ENCODE measurements around the gene ZBED4. TPM values are rescaled to one million over a fixed set of nuclear protein-coding genes. Genes with fewer than 3 reads are reported as not detected.
A peak's percentile ranks its signal among the peaks of the same experiment; 100 is the strongest.

The ZBED4 gene
- total RNA-seq, 2 experiments from 2014 or later: 21.0 to 21.5 TPM

- no peaks in the 10 kb centered on the region for H3K27me3 Mint-ChIP-seq
- no peak for DNase-seq
- POLR2A ChIA-PET: no interaction called here
- ATAC-seq (ENCODE audit: low read depth): no peak
- H3K4me1 Mint-ChIP-seq: peaks cover 39% of the 10 kb centered on the region
- H3K36me3 Mint-ChIP-seq: peaks cover 62% of the 10 kb centered on the region
- no peak overlapping the region for H3K4me3 Mint-ChIP-seq
- H3K9me3 Mint-ChIP-seq: peaks cover 17% of the 10 kb centered on the region
- H3K27ac Mint-ChIP-seq: no peak overlapping the region
These were observed 13.0 kb downstream of the ZBED4 start for GRCh38 chr22:49866646-49867045.

DNA sequence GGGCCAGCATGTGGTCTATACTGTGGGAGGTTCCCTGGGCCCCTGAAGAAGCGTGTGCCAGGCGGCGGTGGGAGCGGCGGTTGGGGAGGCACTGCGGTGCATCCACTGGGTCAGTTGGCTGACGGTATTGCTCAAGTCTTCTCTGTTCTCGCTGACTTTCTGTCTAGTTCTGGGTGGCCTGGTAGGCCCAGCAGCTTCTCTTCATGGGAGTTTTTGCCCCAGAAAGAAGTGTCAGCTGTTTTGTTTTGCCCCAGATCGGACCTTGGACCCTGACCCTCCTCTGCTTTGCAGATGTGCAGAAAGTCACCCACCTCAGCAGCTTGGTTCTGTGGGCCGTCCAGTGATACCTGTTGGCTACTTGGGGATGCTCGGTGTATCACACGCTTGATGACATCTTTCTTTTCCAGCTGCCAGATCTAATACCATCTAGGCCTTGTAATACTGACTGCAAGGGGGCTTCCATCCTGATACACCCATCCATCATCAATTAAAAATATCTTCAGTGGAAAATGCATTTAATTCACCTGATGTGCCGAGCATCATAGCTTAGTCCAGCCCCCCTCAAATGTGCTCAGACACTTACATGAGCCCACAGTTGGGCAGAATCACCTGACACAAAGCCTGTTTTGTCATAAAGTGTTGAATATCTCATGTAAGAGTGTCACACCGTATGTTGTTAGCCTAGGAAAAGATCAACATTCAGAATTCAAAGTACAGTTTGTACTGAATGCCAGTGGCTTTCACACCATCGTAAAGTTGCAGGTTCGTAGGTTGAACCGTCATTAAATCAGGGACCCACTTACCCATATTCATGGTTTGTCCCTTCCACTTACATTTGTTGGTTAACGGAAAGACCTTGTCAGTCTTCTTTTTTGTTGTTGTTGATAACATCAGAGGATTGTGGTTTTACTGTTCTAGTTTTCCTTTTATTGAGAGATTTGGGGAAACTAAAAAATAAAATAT is 13.9 kb downstream of the ZBED4 start:
- H3K4me3 Mint-ChIP-seq: no peak overlapping the region
- POLR2A ChIA-PET: no interaction called here
- DNase-seq: peak; percentile 5
- H3K27me3 Mint-ChIP-seq: no peaks in the 10 kb centered on the region
- peaks cover 38% of the 10 kb centered on the region for H3K4me1 Mint-ChIP-seq
- ATAC-seq (ENCODE audit: low read depth): no peak
- H3K36me3 Mint-ChIP-seq: peaks cover 64% of the 10 kb centered on the region
- peaks cover 17% of the 10 kb centered on the region for H3K9me3 Mint-ChIP-seq
- H3K27ac Mint-ChIP-seq: peak overlapping the region; percentile 51

DNA sequence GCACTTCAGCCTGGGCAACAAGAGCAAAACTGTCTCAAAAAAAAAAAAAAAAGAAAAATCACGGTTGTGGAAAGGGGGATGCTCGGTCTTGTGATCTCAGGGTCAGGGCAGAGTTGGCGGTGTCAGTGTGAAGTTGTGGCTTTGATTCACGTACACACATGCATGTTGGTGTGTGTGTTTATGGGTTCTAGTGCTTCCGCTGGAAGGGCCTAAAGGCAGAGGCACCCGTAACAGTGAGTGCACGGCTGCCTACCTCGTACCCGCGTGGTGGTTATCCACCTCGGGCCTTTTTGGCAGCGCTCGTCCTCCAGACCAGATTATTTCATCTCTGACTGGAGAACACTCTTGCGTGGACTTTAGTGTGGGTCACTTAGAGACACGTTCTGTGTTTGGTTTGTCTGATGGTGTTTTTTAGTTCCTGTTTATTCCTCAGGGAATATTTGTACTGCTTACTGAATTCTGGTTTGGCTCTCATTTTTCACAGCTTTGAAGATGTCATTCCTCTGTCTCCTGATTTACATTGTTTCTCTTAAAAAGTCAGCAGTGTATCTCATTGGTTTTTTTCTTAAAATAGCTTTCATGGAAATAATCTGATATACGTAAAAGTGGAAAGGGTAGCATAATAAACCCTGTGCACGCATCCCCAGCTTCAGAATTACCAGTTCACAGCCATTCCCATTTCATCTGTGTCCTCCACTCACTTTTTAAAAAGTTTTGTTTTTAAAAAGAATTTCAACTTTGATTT is 15.6 kb downstream of the ZBED4 start:
- H3K27ac Mint-ChIP-seq: peak overlapping the region; percentile 52
- no peak for ATAC-seq (ENCODE audit: low read depth)
- no peak overlapping the region for H3K4me3 Mint-ChIP-seq
- H3K4me1 Mint-ChIP-seq: peaks cover 31% of the 10 kb centered on the region
- DNase-seq: no peak
- H3K9me3 Mint-ChIP-seq: peaks cover 17% of the 10 kb centered on the region
- POLR2A ChIA-PET: no interaction called here
- no peaks in the 10 kb centered on the region for H3K27me3 Mint-ChIP-seq
- H3K36me3 Mint-ChIP-seq: peaks cover 64% of the 10 kb centered on the region

GRCh38 chr22:49869845-49870712 is 16.4 kb downstream of the ZBED4 start:
- Mint-ChIP-seq H3K27ac (no peak overlapping the region), H3K4me1 (peaks cover 30% of the 10 kb centered on the region), H3K27me3 (no peaks in the 10 kb centered on the region), H3K4me3 (no peak overlapping the region), H3K36me3 (peaks cover 66% of the 10 kb centered on the region), H3K9me3 (peaks cover 17% of the 10 kb centered on the region)
- no peak for DNase-seq
- ATAC-seq (ENCODE audit: low read depth): no peak
- POLR2A ChIA-PET: no interaction called here

DNA sequence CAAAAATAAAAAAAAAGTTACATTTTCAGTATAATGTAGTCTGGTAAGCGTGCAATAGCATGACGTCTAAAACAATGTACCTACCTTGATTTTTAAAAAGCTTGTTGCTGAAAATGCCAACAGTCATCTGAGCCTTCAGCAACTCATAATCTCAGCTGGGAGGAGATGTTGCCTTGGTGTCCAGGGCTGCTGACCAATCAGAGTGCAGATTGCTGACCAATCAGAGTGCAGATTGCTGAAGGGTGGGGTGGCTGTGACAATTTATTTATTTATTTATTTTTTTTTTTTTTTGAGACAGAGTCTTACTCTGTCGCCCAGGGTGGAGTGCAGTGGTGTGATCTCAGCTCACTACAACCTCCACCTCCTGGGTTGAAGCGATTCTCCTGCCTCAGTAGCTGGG is 17.8 kb downstream of the ZBED4 start:
- Mint-ChIP-seq H3K4me1 (peaks cover 30% of the 10 kb centered on the region), H3K4me3 (no peak overlapping the region), H3K9me3 (peaks cover 13% of the 10 kb centered on the region), H3K27ac (no peak overlapping the region), H3K36me3 (peaks cover 65% of the 10 kb centered on the region), H3K27me3 (no peaks in the 10 kb centered on the region)
- POLR2A ChIA-PET: no interaction called here
- ATAC-seq (ENCODE audit: low read depth) (no peak), DNase-seq (no peak)

DNA sequence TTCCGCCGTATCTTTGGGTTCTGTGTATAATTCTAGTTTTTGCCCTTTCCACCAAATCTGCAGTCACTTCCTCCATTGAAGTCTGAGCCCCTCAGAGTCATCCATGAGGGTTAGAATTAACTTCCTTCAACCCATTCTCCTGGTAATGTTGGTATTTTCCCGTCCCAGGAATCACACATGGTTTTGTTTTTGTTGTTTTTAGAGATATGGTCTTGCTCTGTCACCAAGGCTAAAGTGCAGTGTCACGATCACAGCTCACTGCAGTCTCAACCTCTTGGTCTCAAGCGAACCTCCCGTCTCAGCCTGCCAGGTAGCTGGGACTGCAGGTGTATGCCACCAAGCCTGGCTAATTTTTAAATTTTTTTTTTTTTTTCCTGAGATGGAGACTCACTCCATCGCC is 18.7 kb downstream of the ZBED4 start:
- ATAC-seq (ENCODE audit: low read depth) (no peak), DNase-seq (no peak)
- Mint-ChIP-seq H3K27ac (no peak overlapping the region), H3K36me3 (peaks cover 61% of the 10 kb centered on the region), H3K4me3 (no peak overlapping the region), H3K27me3 (no peaks in the 10 kb centered on the region), H3K9me3 (peaks cover 8% of the 10 kb centered on the region), H3K4me1 (peaks cover 23% of the 10 kb centered on the region)
- POLR2A ChIA-PET: no interaction called here

- POLR2A ChIA-PET: no interaction called here
- no peak for DNase-seq
- peaks cover 18% of the 10 kb centered on the region for H3K4me1 Mint-ChIP-seq
These were observed 19.7 kb downstream of the ZBED4 start for GRCh38 chr22:49873228-49873940.

DNA sequence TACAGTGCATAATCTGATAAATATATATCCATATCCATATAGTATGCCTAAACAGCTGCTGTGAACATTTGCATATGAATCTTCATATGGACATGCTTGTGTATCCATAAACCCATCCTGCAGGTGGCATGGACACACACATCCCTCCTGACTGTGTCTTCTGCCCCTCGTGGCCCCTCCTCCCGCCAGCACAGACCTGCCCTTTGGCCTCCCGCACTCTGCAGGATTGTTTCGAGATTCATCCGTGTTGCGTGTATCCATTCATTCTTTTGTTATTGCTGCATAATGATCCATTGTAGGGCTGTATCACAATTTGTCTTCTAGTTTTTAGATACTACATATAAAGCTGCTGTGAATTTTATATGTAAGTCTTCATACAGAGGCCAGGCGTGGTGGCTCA is 24.0 kb downstream of the ZBED4 start:
- H3K27ac Mint-ChIP-seq: no peak overlapping the region
- H3K4me3 Mint-ChIP-seq: no peak overlapping the region
- H3K9me3 Mint-ChIP-seq: no peaks in the 10 kb centered on the region
- POLR2A ChIA-PET: no interaction called here
- peaks cover 22% of the 10 kb centered on the region for H3K4me1 Mint-ChIP-seq
- no peak for ATAC-seq (ENCODE audit: low read depth)
- no peak for DNase-seq
- H3K36me3 Mint-ChIP-seq: peaks cover 41% of the 10 kb centered on the region
- H3K27me3 Mint-ChIP-seq: no peaks in the 10 kb centered on the region

More at GRCh38 chr22:49873228-49873940, 19.7 kb downstream of the ZBED4 start:
- H3K9me3 Mint-ChIP-seq: peaks cover 8% of the 10 kb centered on the region
- no peak for ATAC-seq (ENCODE audit: low read depth)
- H3K4me3 Mint-ChIP-seq: no peak overlapping the region
- no peak overlapping the region for H3K27ac Mint-ChIP-seq
- peaks cover 58% of the 10 kb centered on the region for H3K36me3 Mint-ChIP-seq
- no peaks in the 10 kb centered on the region for H3K27me3 Mint-ChIP-seq

DNA sequence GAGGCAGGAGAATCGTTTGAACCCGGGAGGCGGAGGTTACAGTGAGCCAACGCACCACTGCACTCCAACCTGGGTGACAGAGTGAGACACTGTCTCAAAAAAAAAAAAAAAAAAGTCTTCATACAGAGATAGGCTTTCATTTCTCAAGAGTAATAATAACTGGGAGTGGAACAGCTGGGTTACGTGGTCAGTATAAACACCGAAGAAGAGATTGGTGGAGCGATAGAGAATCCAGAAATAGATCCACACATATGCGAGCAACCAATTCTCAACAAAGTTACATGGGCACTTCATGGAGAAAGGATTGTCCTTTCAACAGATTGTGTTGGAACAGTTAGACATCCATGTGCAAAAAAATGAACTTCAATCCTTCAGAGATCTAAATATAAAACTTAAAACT is 24.6 kb downstream of the ZBED4 start:
- Mint-ChIP-seq H3K4me1 (peaks cover 22% of the 10 kb centered on the region), H3K27ac (no peak overlapping the region), H3K9me3 (no peaks in the 10 kb centered on the region), H3K27me3 (no peaks in the 10 kb centered on the region), H3K4me3 (no peak overlapping the region), H3K36me3 (peaks cover 41% of the 10 kb centered on the region)
- POLR2A ChIA-PET: no interaction called here
- DNase-seq (no peak), ATAC-seq (ENCODE audit: low read depth) (no peak)

- Mint-ChIP-seq H3K36me3 (peaks cover 34% of the 10 kb centered on the region), H3K27me3 (no peaks in the 10 kb centered on the region), H3K9me3 (no peaks in the 10 kb centered on the region), H3K4me1 (peaks cover 20% of the 10 kb centered on the region), H3K4me3 (peak overlapping the region; percentile 40), H3K27ac (peak overlapping the region; percentile 82)
- no peak for DNase-seq
- POLR2A ChIA-PET: interaction anchor here (0.5 to 1.2 kb wide), 3 partner anchors 11 to 41 kb away, joined by 3 to 4 read pairs (median 3); no protein-coding TSS in a partner anchor
- ATAC-seq (ENCODE audit: low read depth): no peak
These were observed 26.2 kb downstream of the ZBED4 start for GRCh38 chr22:49879871-49880270.

GRCh38 chr22:49880281-49880680 is 26.6 kb downstream of the ZBED4 start:
- Mint-ChIP-seq H3K4me1 (peaks cover 20% of the 10 kb centered on the region), H3K9me3 (no peaks in the 10 kb centered on the region), H3K36me3 (peaks cover 31% of the 10 kb centered on the region), H3K4me3 (peak overlapping the region; percentile 40), H3K27me3 (no peaks in the 10 kb centered on the region), H3K27ac (peak overlapping the region; percentile 82)
- no peak for DNase-seq
- ATAC-seq (ENCODE audit: low read depth): peak; percentile 72
- POLR2A ChIA-PET: interaction anchor here (1.2 kb wide), 1 partner anchor 41 kb away, joined by 4 read pairs; no protein-coding TSS in a partner anchor

DNA sequence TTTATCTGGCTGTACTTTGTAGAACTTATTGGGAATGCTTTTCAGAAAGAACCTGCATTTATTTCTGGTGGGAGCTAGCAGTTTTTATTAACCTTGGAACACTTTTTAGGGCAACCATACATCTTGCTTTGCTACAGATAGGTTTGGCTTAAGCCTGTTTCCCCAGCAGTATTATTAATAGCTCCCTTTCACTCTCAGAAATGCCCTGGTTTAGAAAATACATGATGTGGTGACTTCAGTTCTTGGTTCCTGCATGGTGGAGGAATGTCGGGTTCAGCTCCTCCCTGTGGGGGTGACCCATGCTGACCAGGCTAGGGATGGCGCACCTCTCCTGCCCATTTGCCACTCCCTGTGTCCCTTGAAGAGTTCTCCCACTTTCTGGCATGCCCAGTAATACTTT is 28.2 kb downstream of the ZBED4 start:
- H3K27me3 Mint-ChIP-seq: no peaks in the 10 kb centered on the region
- POLR2A ChIA-PET: no interaction called here
- H3K4me3 Mint-ChIP-seq: no peak overlapping the region
- DNase-seq (no peak), ATAC-seq (ENCODE audit: low read depth) (no peak)
- H3K9me3 Mint-ChIP-seq: no peaks in the 10 kb centered on the region
- H3K36me3 Mint-ChIP-seq: peaks cover 32% of the 10 kb centered on the region
- H3K4me1 Mint-ChIP-seq: peaks cover 20% of the 10 kb centered on the region
- H3K27ac Mint-ChIP-seq: no peak overlapping the region
